H1 (cell line): ENCODE data around the gene SYVN1. TPM values are rescaled to one million over a fixed set of nuclear protein-coding genes. Genes with fewer than 3 reads are reported as not detected.

Experiments used
- GTF2F1 ChIP-seq: IDR thresholded peaks from 2 replicates; pipeline ENCODE4 v1.6.1; 2012; ENCODE audit warnings: low read depth, low read length, improper control_type of control experiment, borderline replicate concordance
- HDAC2 ChIP-seq, 2 experiments: fragments of 300-600 bp in 1 of 2; sonication (generic) in 1 of 2; IDR thresholded peaks; 2 replicates each; pipeline ENCODE4 v1.6.1; 2011 to 2012; ENCODE audit warnings: low read depth in 2 of 2, low read length in 2 of 2, mild to moderate bottlenecking in 2 of 2, moderate library complexity in 2 of 2, borderline replicate concordance in 1 of 2, inconsistent platforms in 1 of 2
- KDM1A ChIP-seq: fragments of 200-600, 300-600 bp; sonication (generic); IDR thresholded peaks from 2 replicates; pipeline ENCODE4 v1.7.1; 2016; ENCODE audit warnings: mild to moderate bottlenecking, low read length, borderline replicate concordance
- NRF1 ChIP-seq: IDR thresholded peaks from 2 replicates; pipeline ENCODE4 v1.6.1; 2011; ENCODE audit warnings: mild to moderate bottlenecking, low read depth, low read length, improper control_type of control experiment
- POLR2AphosphoS5 ChIP-seq: IDR thresholded peaks from 2 replicates; pipeline ENCODE4 v1.6.1; 2011; ENCODE audit warnings: low read depth, low read length
- RAD21 ChIP-seq, 2 experiments: IDR thresholded peaks in 1 of 2; conservative IDR thresholded peaks in 1 of 2; 2 replicates each; pipeline ENCODE4 v1.6.1; 2011; ENCODE audit warnings: low read depth in 2 of 2, low read length in 2 of 2, improper control_type of control experiment in 1 of 2, inconsistent platforms in 1 of 2, mild to moderate bottlenecking in 1 of 2, moderate library complexity in 1 of 2
- SIX5 ChIP-seq: IDR thresholded peaks from 2 replicates; pipeline ENCODE4 v1.6.1; 2011; ENCODE audit warnings: mild to moderate bottlenecking, low read depth, low read length
- TBP ChIP-seq: IDR thresholded peaks from 2 replicates; pipeline ENCODE4 v1.6.1; 2011; ENCODE audit warnings: low read depth, low read length, improper control_type of control experiment
- TCF12 ChIP-seq: IDR thresholded peaks from 2 replicates; pipeline ENCODE4 v1.6.1; 2011; ENCODE audit warnings: low read depth, mild to moderate bottlenecking, low read length
- polyA plus RNA-seq, 7 experiments: library from polyadenylated mRNA; depleted of rRNA in 3 of 7; stranded (reverse) in 5 of 7; unstranded in 2 of 7; fragments of >200 nt in 5 of 7; fragments of 200-250 nt in 2 of 7; gene quantifications; 1 replicate in 5 of 7; 2 replicates in 1 of 7; 4 replicates in 1 of 7; pipeline versions ENCODE4 v1.2.1 to v1.2.3, GENCODE V29; 2011 to 2013; ENCODE audit warnings: missing spikeins in 2 of 7, mixed read lengths in 2 of 7
- total RNA-seq: library from RNA; stranded (reverse); fragmentation: NEBNext Ultra II Directional; extraction: Animal tissue kit (Norgen Biotek cat#: 25700); gene quantifications from 2 replicates; pipeline ENCODE4 v1.2.1, GENCODE V29; 2021
- TF ChIP-seq, protein P1 (sequence below): IDR thresholded peaks from 2 replicates; pipeline ENCODE4 v1.6.1; 2012; ENCODE audit warnings: low read length, inconsistent platforms
- TF ChIP-seq, protein P2 (sequence below), 3 experiments: IDR thresholded peaks; 1 replicate in 2 of 3; 2 replicates in 1 of 3; pipeline versions ENCODE4 v1.5.1 to v1.6.1; 2011; ENCODE audit warnings: low read length in 3 of 3, mild to moderate bottlenecking in 3 of 3, inconsistent platforms in 2 of 3, low read depth in 1 of 3, moderate library complexity in 1 of 3; ENCODE audit not compliant: insufficient read depth in 1 of 3; ENCODE audit errors: control extremely low read depth in 1 of 3

SYVN1 gene
- total and polyA plus RNA-seq, 2 of the 8 experiments (the other 6 are each of a cell fraction or from before 2014, with no cell fraction given) = 27.8 to 29.4 TPM

DNA sequence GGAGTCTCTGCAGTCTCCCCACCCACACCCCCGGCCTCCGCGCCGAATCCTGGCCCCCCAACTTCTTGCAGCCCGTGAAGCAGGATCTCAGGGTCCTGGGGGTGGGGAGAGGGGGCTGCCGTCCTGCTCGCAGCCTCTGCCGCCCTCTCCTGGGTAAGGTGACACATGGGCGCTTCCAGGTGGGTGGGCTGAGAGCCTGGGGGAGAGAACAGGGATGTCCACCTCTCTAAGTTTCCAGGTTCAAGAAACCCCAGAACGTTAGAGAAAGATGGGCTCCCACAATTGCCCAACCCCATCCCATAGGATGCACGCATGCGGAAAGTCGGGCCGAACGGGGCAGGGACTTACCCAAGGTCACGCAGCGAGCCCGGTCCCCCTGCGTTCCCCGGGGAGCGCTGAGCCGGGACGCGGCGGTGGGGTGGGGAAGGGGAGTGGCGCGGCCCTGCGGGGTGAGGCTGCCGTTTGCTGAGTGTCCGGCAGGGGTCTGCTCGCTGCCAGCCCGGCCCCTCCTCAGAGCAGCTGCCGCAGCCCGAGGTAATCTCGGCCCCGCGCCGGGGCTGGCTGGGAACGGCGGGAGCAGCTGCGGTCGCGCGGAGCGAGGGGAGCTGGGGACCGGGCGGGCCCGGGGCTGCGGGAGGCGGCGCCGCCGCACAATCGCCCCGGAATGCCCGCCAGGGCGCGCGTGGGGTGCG is 46.7 kb upstream of the SYVN1 start (continued):
- TF ChIP-seq, protein P1, sequence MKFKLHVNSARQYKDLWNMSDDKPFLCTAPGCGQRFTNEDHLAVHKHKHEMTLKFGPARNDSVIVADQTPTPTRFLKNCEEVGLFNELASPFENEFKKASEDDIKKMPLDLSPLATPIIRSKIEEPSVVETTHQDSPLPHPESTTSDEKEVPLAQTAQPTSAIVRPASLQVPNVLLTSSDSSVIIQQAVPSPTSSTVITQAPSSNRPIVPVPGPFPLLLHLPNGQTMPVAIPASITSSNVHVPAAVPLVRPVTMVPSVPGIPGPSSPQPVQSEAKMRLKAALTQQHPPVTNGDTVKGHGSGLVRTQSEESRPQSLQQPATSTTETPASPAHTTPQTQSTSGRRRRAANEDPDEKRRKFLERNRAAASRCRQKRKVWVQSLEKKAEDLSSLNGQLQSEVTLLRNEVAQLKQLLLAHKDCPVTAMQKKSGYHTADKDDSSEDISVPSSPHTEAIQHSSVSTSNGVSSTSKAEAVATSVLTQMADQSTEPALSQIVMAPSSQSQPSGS = no peak
- TF ChIP-seq GTF2F1 (no peak), RAD21 (IDR thresholded peaks at IDR 0.05 in 1 of 2, conservative IDR thresholded peaks at IDR 0.05 in 1 of 2; ENCODE audit: low read depth in 2 of 2, low read length in 2 of 2) (peak; percentile 65 to 71), POLR2AphosphoS5 (no peak), TCF12 (no peak), TBP (no peak), SIX5 (no peak), HDAC2 (IDR thresholded peaks at IDR 0.05; ENCODE audit: borderline replicate concordance in 1 of 2, low read depth in 2 of 2, low read length in 2 of 2) (peak in 1 of 2 experiments; percentile 95; a peak in 2 of 4 replicates), NRF1 (no peak), KDM1A (peak; percentile 84; the same call in 1 of the 2 replicates)
- TF ChIP-seq, protein P2, sequence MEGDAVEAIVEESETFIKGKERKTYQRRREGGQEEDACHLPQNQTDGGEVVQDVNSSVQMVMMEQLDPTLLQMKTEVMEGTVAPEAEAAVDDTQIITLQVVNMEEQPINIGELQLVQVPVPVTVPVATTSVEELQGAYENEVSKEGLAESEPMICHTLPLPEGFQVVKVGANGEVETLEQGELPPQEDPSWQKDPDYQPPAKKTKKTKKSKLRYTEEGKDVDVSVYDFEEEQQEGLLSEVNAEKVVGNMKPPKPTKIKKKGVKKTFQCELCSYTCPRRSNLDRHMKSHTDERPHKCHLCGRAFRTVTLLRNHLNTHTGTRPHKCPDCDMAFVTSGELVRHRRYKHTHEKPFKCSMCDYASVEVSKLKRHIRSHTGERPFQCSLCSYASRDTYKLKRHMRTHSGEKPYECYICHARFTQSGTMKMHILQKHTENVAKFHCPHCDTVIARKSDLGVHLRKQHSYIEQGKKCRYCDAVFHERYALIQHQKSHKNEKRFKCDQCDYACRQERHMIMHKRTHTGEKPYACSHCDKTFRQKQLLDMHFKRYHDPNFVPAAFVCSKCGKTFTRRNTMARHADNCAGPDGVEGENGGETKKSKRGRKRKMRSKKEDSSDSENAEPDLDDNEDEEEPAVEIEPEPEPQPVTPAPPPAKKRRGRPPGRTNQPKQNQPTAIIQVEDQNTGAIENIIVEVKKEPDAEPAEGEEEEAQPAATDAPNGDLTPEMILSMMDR (IDR thresholded peaks at IDR 0.05; ENCODE audit: control extremely low read depth in 1 of 3, insufficient read depth in 1 of 3, low read depth in 1 of 3, low read length in 3 of 3) = peak; percentile 51 to 74 (median 69)
